ENCODE data around the gene CST9.

Gene CST9

DNA sequence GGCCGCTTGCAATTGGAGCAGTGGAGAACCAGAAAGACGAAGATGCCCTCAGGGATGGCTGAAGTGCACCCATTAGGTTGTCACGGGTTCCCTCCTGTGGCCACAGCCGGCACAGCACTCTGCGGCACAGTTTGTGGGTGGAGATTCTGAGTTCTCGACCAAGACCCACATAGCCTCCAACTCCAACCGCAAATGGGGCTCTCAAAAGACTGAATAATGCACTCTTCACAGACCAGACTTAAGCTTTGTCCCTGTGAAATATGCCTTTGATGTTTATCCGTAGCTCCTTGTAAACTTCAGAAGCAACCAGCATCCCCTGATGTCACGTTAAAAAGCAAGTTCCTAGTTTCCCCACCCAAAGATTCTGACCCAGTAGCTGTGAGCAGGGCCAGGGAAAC is 934 bp upstream of the CST9 start:
- TF ChIP-seq, protein P1, sequence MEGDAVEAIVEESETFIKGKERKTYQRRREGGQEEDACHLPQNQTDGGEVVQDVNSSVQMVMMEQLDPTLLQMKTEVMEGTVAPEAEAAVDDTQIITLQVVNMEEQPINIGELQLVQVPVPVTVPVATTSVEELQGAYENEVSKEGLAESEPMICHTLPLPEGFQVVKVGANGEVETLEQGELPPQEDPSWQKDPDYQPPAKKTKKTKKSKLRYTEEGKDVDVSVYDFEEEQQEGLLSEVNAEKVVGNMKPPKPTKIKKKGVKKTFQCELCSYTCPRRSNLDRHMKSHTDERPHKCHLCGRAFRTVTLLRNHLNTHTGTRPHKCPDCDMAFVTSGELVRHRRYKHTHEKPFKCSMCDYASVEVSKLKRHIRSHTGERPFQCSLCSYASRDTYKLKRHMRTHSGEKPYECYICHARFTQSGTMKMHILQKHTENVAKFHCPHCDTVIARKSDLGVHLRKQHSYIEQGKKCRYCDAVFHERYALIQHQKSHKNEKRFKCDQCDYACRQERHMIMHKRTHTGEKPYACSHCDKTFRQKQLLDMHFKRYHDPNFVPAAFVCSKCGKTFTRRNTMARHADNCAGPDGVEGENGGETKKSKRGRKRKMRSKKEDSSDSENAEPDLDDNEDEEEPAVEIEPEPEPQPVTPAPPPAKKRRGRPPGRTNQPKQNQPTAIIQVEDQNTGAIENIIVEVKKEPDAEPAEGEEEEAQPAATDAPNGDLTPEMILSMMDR (conservative IDR thresholded peaks at IDR 0.05; ENCODE audit: low read length), result peak; percentile 97
- peak; percentile 65 for DNase-seq (ENCODE audit: low read depth)
- H3K4me3 ChIP-seq (ENCODE audit: low read length), result no peak overlapping the region

DNA sequence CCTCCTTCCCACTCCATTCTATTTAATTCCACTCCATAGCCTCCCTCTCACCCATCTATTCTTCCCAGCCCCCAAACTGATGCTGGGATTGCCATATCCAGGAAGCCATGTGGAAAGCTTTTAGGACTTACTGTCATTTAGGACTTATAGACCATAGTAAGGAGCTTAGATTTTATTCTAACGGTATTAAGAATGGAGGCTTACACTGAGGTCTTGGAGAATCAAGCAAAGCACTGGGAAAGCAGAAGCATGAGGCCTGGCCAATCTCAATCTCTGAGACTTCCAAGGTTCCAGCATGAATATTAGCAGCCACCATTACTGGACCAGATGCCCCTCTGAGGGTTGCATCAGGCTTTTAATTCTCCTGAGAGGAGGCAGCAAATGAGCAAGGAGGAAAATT is 1.4 kb downstream of the CST9 start:
- DNase-seq (ENCODE audit: low read depth), result no peak
- H3K4me3 ChIP-seq (ENCODE audit: low read length), result no peak overlapping the region
- TF ChIP-seq, protein P1 (conservative IDR thresholded peaks at IDR 0.05; ENCODE audit: low read length), result no peak

DNA sequence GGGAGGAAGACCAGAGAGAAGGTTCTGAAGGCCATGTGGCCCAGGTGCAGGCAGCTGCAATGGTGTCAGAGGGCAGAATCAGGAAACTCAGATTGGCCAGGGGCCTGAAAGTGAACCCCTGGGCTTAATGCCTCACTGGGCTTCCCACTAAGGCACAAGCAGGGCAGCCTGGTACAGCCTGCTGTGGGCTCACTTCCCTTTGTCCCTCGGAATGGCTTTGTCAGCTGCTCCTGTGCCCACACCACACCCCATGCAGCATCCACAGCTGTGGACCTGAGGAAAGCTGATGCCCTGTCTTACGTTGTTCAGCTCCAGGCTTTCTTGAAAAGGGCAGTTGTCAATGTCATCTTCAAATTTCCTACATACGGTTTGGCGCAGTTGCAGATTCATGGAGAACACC is 2.4 kb downstream of the CST9 start:
- H3K4me3 ChIP-seq (ENCODE audit: low read length), result no peak overlapping the region
- TF ChIP-seq, protein P1 (conservative IDR thresholded peaks at IDR 0.05; ENCODE audit: low read length), result no peak
- no peak for DNase-seq (ENCODE audit: low read depth)

DNA sequence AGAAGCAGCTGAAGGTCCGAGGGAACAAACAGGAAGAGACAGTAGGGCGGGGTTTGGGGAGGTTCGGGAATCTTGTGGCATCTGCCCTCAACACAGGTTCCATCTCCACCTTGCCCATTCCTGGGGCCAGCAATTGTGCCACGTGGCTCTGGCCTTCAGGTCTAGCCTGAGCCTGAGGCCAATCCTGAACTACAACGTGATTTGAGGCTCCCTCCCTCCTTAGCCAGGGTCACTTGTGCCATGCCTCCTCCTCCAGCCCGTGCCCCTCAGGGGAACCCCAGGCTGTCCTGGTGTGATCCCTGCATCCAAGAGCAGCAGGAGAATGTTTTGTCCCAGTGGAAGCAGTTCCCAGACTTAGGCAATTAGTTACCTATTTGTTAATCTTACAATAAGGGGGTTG is 3.0 kb downstream of the CST9 start:
- TF ChIP-seq, protein P1 (conservative IDR thresholded peaks at IDR 0.05; ENCODE audit: low read length), result no peak
- no peak for DNase-seq (ENCODE audit: low read depth)
- no peak overlapping the region for H3K4me3 ChIP-seq (ENCODE audit: low read length)

DNA sequence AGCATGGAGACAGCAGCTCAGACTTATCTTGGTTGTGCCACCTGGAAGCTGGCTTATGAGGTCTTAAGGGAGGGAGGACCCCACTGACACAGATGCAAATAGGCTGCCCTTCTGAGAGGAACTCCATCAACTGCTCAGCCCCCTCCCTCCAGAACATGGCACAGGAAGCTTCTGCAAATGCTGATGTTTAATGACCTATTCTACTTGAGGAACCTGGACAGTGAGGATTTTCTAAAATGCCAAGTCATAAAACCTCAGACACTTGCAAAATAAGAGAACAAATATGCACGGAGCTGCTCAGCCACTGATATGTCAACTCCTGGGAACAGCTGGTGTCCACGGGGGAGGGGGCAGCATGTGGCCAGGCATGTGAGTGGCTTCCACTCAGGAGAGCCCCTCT is 3.5 kb downstream of the CST9 start:
- TF ChIP-seq, protein P1 (conservative IDR thresholded peaks at IDR 0.05; ENCODE audit: low read length), result no peak
- no peak for DNase-seq (ENCODE audit: low read depth)
- no peak overlapping the region for H3K4me3 ChIP-seq (ENCODE audit: low read length)

DNA sequence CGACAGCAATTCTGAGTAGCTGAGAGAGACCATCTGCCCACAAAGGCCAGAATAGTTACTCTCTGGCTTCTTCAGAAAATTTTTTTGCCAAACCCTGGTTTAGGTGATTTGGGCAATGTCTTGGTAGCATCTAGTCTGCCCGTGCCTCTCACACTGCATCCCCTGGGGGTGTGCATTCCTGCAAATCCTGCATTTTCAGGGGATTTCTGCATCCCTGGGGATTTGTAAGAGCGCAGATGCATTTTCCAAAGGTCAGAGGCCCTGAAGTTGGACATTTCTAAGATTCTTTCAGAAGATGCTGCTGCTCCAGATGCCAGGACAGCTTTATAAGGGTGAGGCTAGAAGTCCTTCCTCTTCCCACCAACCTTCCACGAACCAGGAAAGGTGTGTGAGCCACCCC is 4.0 kb downstream of the CST9 start:
- TF ChIP-seq, protein P1 (conservative IDR thresholded peaks at IDR 0.05; ENCODE audit: low read length), result no peak
- H3K4me3 ChIP-seq (ENCODE audit: low read length), result no peak overlapping the region
- no peak for DNase-seq (ENCODE audit: low read depth)

DNA sequence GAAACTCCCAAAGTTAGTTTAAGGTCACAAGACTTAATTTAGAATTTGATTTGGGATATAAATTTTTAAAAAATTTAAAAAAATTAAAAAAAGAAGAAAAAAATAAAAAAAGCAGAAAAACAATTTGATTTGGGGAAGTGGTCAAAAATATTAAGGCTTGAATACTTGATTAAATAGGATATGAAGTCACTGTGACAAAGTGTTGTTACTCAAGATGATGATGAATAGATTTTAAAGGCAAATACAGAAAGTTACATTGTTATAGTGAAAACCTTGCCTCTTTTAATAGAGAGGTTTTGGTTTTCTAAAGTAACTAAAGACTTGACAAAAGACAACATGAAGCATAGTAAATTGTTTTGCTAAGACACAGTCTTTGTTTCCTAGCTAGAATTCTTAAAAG is 7.2 kb downstream of the CST9 start:
- H3K4me3 ChIP-seq (ENCODE audit: low read length), result no peak overlapping the region
- DNase-seq (ENCODE audit: low read depth), result no peak
- TF ChIP-seq, protein P1 (conservative IDR thresholded peaks at IDR 0.05; ENCODE audit: low read length), result no peak
